IMR-90 (cell line): ENCODE data around the gene DUSP22. TPM values are rescaled to one million over a fixed set of nuclear protein-coding genes. Genes with fewer than 3 reads are reported as not detected.

Experiments used
- ATAC-seq: fragments of 200-7000 bp; cut with Tn5 transposase; 2 replicates; pipeline ENCODE4 v1.9.1; 2020; ENCODE audit warnings: low read depth, mild to moderate bottlenecking, moderate library complexity
- BruUV-seq: library from RNA; stranded (reverse); fragments of 400-500 nt; replicated peaks from 2 replicates; lab custom pipeline; 2021; lab: Mats Ljungman, UMichigan
- CTCF ChIA-PET: fragments of 300-600 bp; formaldehyde crosslinking; extraction: SDS; loops from one replicate; lab custom pipeline; 2021; ENCODE audit warnings: antibody characterized with exemption; lab: Yijun Ruan, JAX
- POLR2A ChIA-PET: fragments of 300-600 bp; sonication (Branson Sonifier 250); formaldehyde crosslinking; loops from one replicate; lab custom pipeline; 2022; ENCODE audit warnings: antibody characterized with exemption; ENCODE audit not compliant: unreplicated experiment; lab: Charles Lee
- DNase-seq: peaks from one replicate; pipeline ENCODE4 v3.0.0; 2013
- H2AFZ ChIP-seq: replicated peaks from 2 replicates; pipeline ENCODE3; 2013; ENCODE audit warnings: low read length, mild to moderate bottlenecking; ENCODE audit not compliant: poor library complexity
- H2AK5ac ChIP-seq: 2 replicates; pipeline ENCODE4 v1.6.1; 2013; ENCODE audit warnings: low read depth, low read length, inconsistent platforms
- H2AK9ac ChIP-seq: replicated peaks from 2 replicates; pipeline ENCODE3; 2013; ENCODE audit warnings: mild to moderate bottlenecking, low read depth, low read length, moderate library complexity; ENCODE audit not compliant: poor library complexity
- H2BK120ac ChIP-seq: 2 replicates; pipeline ENCODE4 v1.6.1; 2013; ENCODE audit warnings: low read depth, low read length, inconsistent platforms
- H2BK15ac ChIP-seq: 3 replicates; pipeline ENCODE4 v1.6.1; 2013; ENCODE audit warnings: low read depth, low read length, inconsistent platforms
- H2BK20ac ChIP-seq: 2 replicates; pipeline ENCODE4 v1.6.1; 2013; ENCODE audit warnings: low read depth, mild to moderate bottlenecking, inconsistent platforms, low read length, moderate library complexity
- H2BK5ac ChIP-seq: 2 replicates; pipeline ENCODE4 v1.6.1; 2013; ENCODE audit warnings: mild to moderate bottlenecking, low read depth, low read length, inconsistent platforms; ENCODE audit not compliant: poor library complexity, severe bottlenecking
- H3K14ac ChIP-seq: replicated peaks from 2 replicates; pipeline ENCODE4 v1.6.1; 2013; ENCODE audit warnings: low read depth, low read length, inconsistent platforms
- H3K18ac ChIP-seq: 2 replicates; pipeline ENCODE4 v1.6.1; 2013; ENCODE audit warnings: low read depth, low read length, control low read depth
- H3K23ac ChIP-seq: 2 replicates; pipeline ENCODE4 v1.6.1; 2013; ENCODE audit warnings: low read depth, low read length, inconsistent platforms
- H3K27ac ChIP-seq: 2 replicates; pipeline ENCODE4 v1.5.1; 2013; ENCODE audit warnings: mild to moderate bottlenecking, control low read depth, low read length; ENCODE audit not compliant: insufficient read depth
- H3K27me3 ChIP-seq: 2 replicates; pipeline ENCODE4 v1.6.1; 2013; ENCODE audit warnings: low read length; ENCODE audit not compliant: control insufficient read depth, insufficient read depth
- H3K36me3 ChIP-seq: 2 replicates; pipeline ENCODE4 v1.6.1; 2013; ENCODE audit warnings: low read length, mixed read lengths; ENCODE audit not compliant: control insufficient read depth, insufficient read depth
- H3K4ac ChIP-seq: 2 replicates; pipeline ENCODE4 v1.6.1; 2013; ENCODE audit warnings: low read depth, low read length, inconsistent platforms
- H3K4me1 ChIP-seq: 2 replicates; pipeline ENCODE4 v1.6.1; 2013; ENCODE audit warnings: low read length, mixed read lengths; ENCODE audit not compliant: control insufficient read depth, insufficient read depth
- H3K4me2 ChIP-seq: 2 replicates; pipeline ENCODE4 v1.6.1; 2013; ENCODE audit warnings: low read depth, mild to moderate bottlenecking, control low read depth, low read length, moderate library complexity
- H3K4me3 ChIP-seq: 2 replicates; pipeline ENCODE4 v1.5.1; 2013; ENCODE audit warnings: low read depth, mild to moderate bottlenecking, control low read depth, low read length, moderate library complexity; ENCODE audit not compliant: insufficient read depth
- H3K56ac ChIP-seq: 2 replicates; pipeline ENCODE4 v1.6.1; 2013; ENCODE audit warnings: low read length, inconsistent platforms; ENCODE audit not compliant: insufficient read depth; ENCODE audit errors: extremely low read depth
- H3K79me1 ChIP-seq, 2 experiments: 2 replicates each; pipeline ENCODE4 v1.6.1; 2013; ENCODE audit warnings: low read length in 2 of 2, inconsistent platforms in 1 of 2, low read depth in 1 of 2
- H3K9ac ChIP-seq: 2 replicates; pipeline ENCODE4 v1.6.1; 2013; ENCODE audit warnings: low read depth, low read length, control low read depth
- H3K9me1 ChIP-seq: 2 replicates; pipeline ENCODE4 v1.6.1; 2013; ENCODE audit warnings: low read length, inconsistent platforms; ENCODE audit not compliant: insufficient read depth
- H3K9me3 ChIP-seq: 2 replicates; pipeline ENCODE4 v1.6.1; 2013; ENCODE audit warnings: low read length; ENCODE audit not compliant: control insufficient read depth, insufficient read depth
- H4K20me1 ChIP-seq: 2 replicates; pipeline ENCODE4 v1.6.1; 2013; ENCODE audit warnings: low read length, inconsistent platforms; ENCODE audit not compliant: insufficient read depth
- H4K5ac ChIP-seq: 2 replicates; pipeline ENCODE4 v1.6.1; 2013; ENCODE audit warnings: mild to moderate bottlenecking, low read depth, low read length, control low read depth
- H4K8ac ChIP-seq, 2 experiments: 2 replicates each; pipeline ENCODE4 v1.6.1; 2013; ENCODE audit warnings: low read depth in 2 of 2, low read length in 2 of 2, control low read depth in 1 of 2, inconsistent platforms in 1 of 2
- H4K91ac ChIP-seq: 2 replicates; pipeline ENCODE4 v1.6.1; 2013; ENCODE audit warnings: low read depth, low read length, inconsistent platforms; ENCODE audit not compliant: insufficient read depth
- BHLHE40 ChIP-seq: fragments of 150-350 bp; IDR thresholded peaks from 2 replicates; pipeline ENCODE4 v1.6.1; 2016; ENCODE audit warnings: mild to moderate bottlenecking, low read depth, low read length
- CEBPB ChIP-seq: IDR thresholded peaks from 2 replicates; pipeline ENCODE4 v1.6.1; 2012; ENCODE audit warnings: low read depth, low read length, improper control_type of control experiment
- ELK1 ChIP-seq: fragments of 150-350 bp; IDR thresholded peaks from 2 replicates; pipeline ENCODE4 v1.6.1; 2016; ENCODE audit warnings: low read depth, mild to moderate bottlenecking, low read length, moderate library complexity, borderline replicate concordance
- MAFK ChIP-seq: IDR thresholded peaks from 2 replicates; pipeline ENCODE4 v1.6.1; 2012; ENCODE audit warnings: low read depth, low read length, improper control_type of control experiment
- MAZ ChIP-seq: IDR thresholded peaks from 2 replicates; pipeline ENCODE4 v1.6.1; 2012; ENCODE audit warnings: low read depth, mild to moderate bottlenecking, low read length, improper control_type of control experiment, moderate library complexity, borderline replicate concordance
- MXI1 ChIP-seq: IDR thresholded peaks from 2 replicates; pipeline ENCODE4 v1.6.1; 2012; ENCODE audit warnings: low read depth, mild to moderate bottlenecking, low read length, moderate library complexity, borderline replicate concordance
- NFE2L2 ChIP-seq: fragments of 150-350 bp; IDR thresholded peaks from 2 replicates; pipeline ENCODE4 v1.6.1; 2016; ENCODE audit warnings: low read depth, mild to moderate bottlenecking, low read length
- POLR2A ChIP-seq: IDR thresholded peaks from 2 replicates; pipeline ENCODE4 v1.6.1; 2012; ENCODE audit warnings: mild to moderate bottlenecking, low read depth, low read length
- RAD21 ChIP-seq: IDR thresholded peaks from 2 replicates; pipeline ENCODE4 v1.6.1; 2012; ENCODE audit warnings: low read length, improper control_type of control experiment
- RCOR1 ChIP-seq: IDR thresholded peaks from 2 replicates; pipeline ENCODE4 v1.6.1; 2012; ENCODE audit warnings: mild to moderate bottlenecking, low read length, improper control_type of control experiment; ENCODE audit not compliant: insufficient replicate concordance
- SMC3 ChIP-seq: fragments of 150-350 bp; IDR thresholded peaks from 2 replicates; pipeline ENCODE4 v1.6.1; 2016; ENCODE audit warnings: low read depth, mild to moderate bottlenecking, antibody characterized with exemption, low read length, moderate library complexity
- USF2 ChIP-seq: fragments of 150-350 bp; IDR thresholded peaks from 2 replicates; pipeline ENCODE4 v1.6.1; 2017; ENCODE audit warnings: mild to moderate bottlenecking, antibody characterized with exemption, low read length, low read depth
- WGBS, 2 experiments: methylation state at CpG; one replicate each; pipeline versions ENCODE4 v1.1.5 to v1.1.7; 2013; ENCODE audit warnings: missing lambda C conversion rate in 2 of 2; ENCODE audit not compliant: insufficient read length in 1 of 2; ENCODE audit errors: extremely low coverage in 2 of 2; 5-methylcytosine and 5-hydroxymethylcytosine counted together
- dilution Hi-C: fragments of 300-500 bp; cut with HindIII; formaldehyde crosslinking; loops from one replicate; pipeline ENCODE4 v1.14.3; 2018; ENCODE audit warnings: low sequenced_read_pairs; ENCODE audit not compliant: unreplicated experiment
- in situ Hi-C: fragments of 300-500 bp; cut with MboI; formaldehyde crosslinking; loops from 3 replicates; pipeline ENCODE4 v1.14.3; 2019; ENCODE audit warnings: low sequenced_read_pairs, inconsistent platforms, mixed read lengths
- intact Hi-C: fragments of 100-400 bp; cut with micrococcal nuclease; formaldehyde crosslinking; loops from 2 replicates; pipeline ENCODE4 v1.10.0; 2022
- polyA plus RNA-seq, 3 experiments: library from polyadenylated mRNA; depleted of rRNA; stranded (reverse); fragments of >200 nt; gene quantifications; 2 replicates each; pipeline ENCODE4 v1.2.3, GENCODE V29; 2012; ENCODE audit warnings: low replicate concordance in 1 of 3
- total RNA-seq: library from RNA; depleted of rRNA; stranded (reverse); fragments of >200 nt; gene quantifications from 2 replicates; pipeline ENCODE4 v1.2.3, GENCODE V29; 2012
- TF ChIP-seq, protein P1 (sequence below): conservative IDR thresholded peaks from 2 replicates; pipeline ENCODE4 v1.5.1; 2012; ENCODE audit warnings: mild to moderate bottlenecking, low read depth, low read length, improper control_type of control experiment

DUSP22 gene
- total and polyA plus RNA-seq, 2 of the 4 experiments (the other 2 are of a cell fraction), result 7.1 to 8.2 TPM

DNA sequence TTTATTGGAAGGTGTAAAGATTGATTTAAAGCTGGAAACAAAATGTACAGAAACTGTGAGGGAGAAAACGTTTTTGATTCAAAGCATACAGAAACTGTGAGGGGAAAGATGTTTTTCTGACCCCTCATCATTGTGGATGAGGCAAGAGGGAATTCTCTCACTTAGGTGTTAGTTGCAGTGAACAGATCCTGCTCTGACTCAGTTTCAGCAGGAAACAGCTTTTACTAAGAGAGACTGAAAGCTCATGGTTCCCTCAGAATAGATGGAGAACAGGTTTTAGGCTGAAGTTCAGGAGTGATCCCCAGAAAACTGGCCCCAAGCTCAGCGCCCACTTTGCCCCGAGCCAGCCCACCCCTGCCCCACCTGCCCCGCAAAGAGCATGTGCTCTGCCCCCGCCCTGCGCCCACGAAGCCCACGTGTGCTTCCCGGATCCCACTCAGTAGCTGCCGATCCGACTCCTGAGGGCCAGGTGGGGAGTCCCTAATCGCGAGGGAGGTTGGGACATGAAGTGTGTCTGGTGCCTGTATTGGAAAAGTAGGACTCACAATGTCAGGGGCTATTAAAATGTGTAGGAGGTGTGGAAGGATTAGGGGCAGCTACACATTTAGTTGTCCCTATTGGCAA lies 41.2 kb downstream of the DUSP22 start:
- Histone ChIP-seq H3K56ac (no peak overlapping the region), H3K4me1 (no peaks in the 10 kb centered on the region), H2BK120ac (no peak overlapping the region), H3K27ac (no peak overlapping the region), H3K9me1 (no peaks in the 10 kb centered on the region), H2AK9ac (no peak overlapping the region), H2BK5ac (no peak overlapping the region), H3K9me3 (peaks cover 4% of the 10 kb centered on the region; the same call in 1 of the 2 replicates), H4K91ac (no peak overlapping the region), H3K4me2 (no peak overlapping the region), H3K79me1 (no peaks in the 10 kb centered on the region), H4K20me1 (no peaks in the 10 kb centered on the region; the same call in 1 of the 2 replicates), H2BK15ac (no peak overlapping the region), H2AK5ac (no peak overlapping the region), H3K18ac (no peak overlapping the region), H3K9ac (no peak overlapping the region), H3K23ac (no peak overlapping the region), H3K4ac (no peak overlapping the region), H2AFZ (no peak overlapping the region), H3K14ac (no peak overlapping the region), H4K5ac (no peak overlapping the region), H3K36me3 (no peaks in the 10 kb centered on the region), H2BK20ac (no peak overlapping the region), H4K8ac (no peak overlapping the region), H3K27me3 (no peaks in the 10 kb centered on the region), H3K4me3 (no peak overlapping the region)
- ChIA-PET CTCF (interaction anchor here (0.6 to 1.6 kb wide), 2 partner anchors 11 to 477 kb away, joined by 3 to 5 read pairs; no protein-coding TSS in a partner anchor), POLR2A (no interaction called here)
- TF ChIP-seq MAFK (no peak), BHLHE40 (no peak), RAD21 (no peak), ELK1 (no peak), SMC3 (no peak), MXI1 (no peak), CEBPB (no peak), NFE2L2 (no peak), MAZ (no peak), RCOR1 (no peak), USF2 (no peak), POLR2A (no peak)
- TF ChIP-seq, protein P1, sequence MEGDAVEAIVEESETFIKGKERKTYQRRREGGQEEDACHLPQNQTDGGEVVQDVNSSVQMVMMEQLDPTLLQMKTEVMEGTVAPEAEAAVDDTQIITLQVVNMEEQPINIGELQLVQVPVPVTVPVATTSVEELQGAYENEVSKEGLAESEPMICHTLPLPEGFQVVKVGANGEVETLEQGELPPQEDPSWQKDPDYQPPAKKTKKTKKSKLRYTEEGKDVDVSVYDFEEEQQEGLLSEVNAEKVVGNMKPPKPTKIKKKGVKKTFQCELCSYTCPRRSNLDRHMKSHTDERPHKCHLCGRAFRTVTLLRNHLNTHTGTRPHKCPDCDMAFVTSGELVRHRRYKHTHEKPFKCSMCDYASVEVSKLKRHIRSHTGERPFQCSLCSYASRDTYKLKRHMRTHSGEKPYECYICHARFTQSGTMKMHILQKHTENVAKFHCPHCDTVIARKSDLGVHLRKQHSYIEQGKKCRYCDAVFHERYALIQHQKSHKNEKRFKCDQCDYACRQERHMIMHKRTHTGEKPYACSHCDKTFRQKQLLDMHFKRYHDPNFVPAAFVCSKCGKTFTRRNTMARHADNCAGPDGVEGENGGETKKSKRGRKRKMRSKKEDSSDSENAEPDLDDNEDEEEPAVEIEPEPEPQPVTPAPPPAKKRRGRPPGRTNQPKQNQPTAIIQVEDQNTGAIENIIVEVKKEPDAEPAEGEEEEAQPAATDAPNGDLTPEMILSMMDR, result no peak
- ATAC-seq (no peak), DNase-seq (peak; percentile 18)
- no TSS peak for BruUV-seq
- intact Hi-C loops (no loop called here), dilution Hi-C loops (no loop called here), in situ Hi-C loops (no loop called here)
- no CpG with 5 or more reads among the region's 13 CpGs for WGBS, 2 experiments
